Panc1 (cell line): Measurements from ENCODE around the gene IL1RAP. TPM values are rescaled to one million over a fixed set of nuclear protein-coding genes. Genes with fewer than 3 reads are reported as not detected.

Experiments used
- ATAC-seq: fragments of 200-7000 bp; cut with Tn5 transposase; 2 replicates; pipeline ENCODE4 v1.9.1; 2020; ENCODE audit warnings: mild to moderate bottlenecking, moderate library complexity
- BruUV-seq: library from RNA; stranded (reverse); fragments of 400-500 nt; replicated peaks from 2 replicates; lab custom pipeline; 2021; lab: Mats Ljungman, UMichigan
- CTCF ChIA-PET: fragments of 300-600 bp; sonication (Branson Sonifier 250); formaldehyde crosslinking; loops from one replicate; lab custom pipeline; 2022; ENCODE audit warnings: antibody characterized with exemption; lab: Charles Lee
- POLR2A ChIA-PET: fragments of 300-600 bp; sonication (Branson Sonifier 250); formaldehyde crosslinking; loops from one replicate; lab custom pipeline; 2022; ENCODE audit warnings: antibody characterized with exemption; lab: Charles Lee
- DNase-seq: peaks from one replicate; pipeline ENCODE4 v3.0.0-alpha.2; 2010; ENCODE audit warnings: low read depth, low spot score
- H3K27ac ChIP-seq: 2 replicates; pipeline ENCODE4 v1.5.1; 2011; ENCODE audit warnings: mild to moderate bottlenecking, low read length, inconsistent platforms
- H3K27me3 ChIP-seq: fragments of 200-500 bp; sonication (Bioruptor generic); 2 replicates; pipeline ENCODE4 v1.6.0; 2014; ENCODE audit warnings: low read length, inconsistent platforms; ENCODE audit not compliant: control insufficient read depth, insufficient read depth
- H3K36me3 ChIP-seq: fragments of 200-500 bp; sonication (Bioruptor generic); 2 replicates; pipeline ENCODE4 v1.5.1; 2014; ENCODE audit warnings: inconsistent platforms, mild to moderate bottlenecking, low read length, moderate library complexity; ENCODE audit not compliant: control insufficient read depth, insufficient read depth
- H3K4me1 ChIP-seq: 2 replicates; pipeline ENCODE4 v1.5.1; 2011; ENCODE audit warnings: inconsistent platforms, mild to moderate bottlenecking, low read length, moderate library complexity; ENCODE audit not compliant: control insufficient read depth, insufficient read depth
- H3K4me3 ChIP-seq, 2 experiments: 2 replicates each; pipeline ENCODE4 v1.5.1; 2011 to 2012; ENCODE audit warnings: low read depth in 2 of 2, low read length in 2 of 2, mild to moderate bottlenecking in 2 of 2, inconsistent platforms in 1 of 2, moderate library complexity in 1 of 2
- H3K9me3 ChIP-seq: fragments of 200-500 bp; sonication (Bioruptor generic); 2 replicates; pipeline ENCODE4 v1.5.1; 2014; ENCODE audit warnings: low read depth, mild to moderate bottlenecking, inconsistent platforms, low read length, moderate library complexity; ENCODE audit not compliant: control insufficient read depth, insufficient read depth
- CTCF ChIP-seq: fragments of 450-650 bp; IDR thresholded peaks from 2 replicates; pipeline ENCODE4 v1.5.1; 2017; ENCODE audit warnings: mild to moderate bottlenecking
- POLR2AphosphoS5 ChIP-seq: IDR thresholded peaks from 2 replicates; pipeline ENCODE4 v1.6.1; 2012; ENCODE audit warnings: mild to moderate bottlenecking, low read depth, low read length, moderate library complexity
- SIN3A ChIP-seq: IDR thresholded peaks from 2 replicates; pipeline ENCODE4 v1.6.1; 2012; ENCODE audit warnings: low read depth, mild to moderate bottlenecking, low read length, moderate library complexity, borderline replicate concordance; ENCODE audit not compliant: insufficient read depth
- TCF7L2 ChIP-seq: IDR thresholded peaks from 2 replicates; pipeline ENCODE4 v1.6.1; 2011; ENCODE audit warnings: mild to moderate bottlenecking, low read depth, low read length, inconsistent platforms
- in situ Hi-C: cut with HindIII; loops from 2 replicates; pipeline ENCODE4 v1.10.0; 2016; ENCODE audit warnings: low sequenced_read_pairs, low pct_unique_long_range_greater_than_20kb
- intact Hi-C: fragments of 100-400 bp; cut with micrococcal nuclease; formaldehyde crosslinking; loops from one replicate; pipeline ENCODE4 v1.10.0; 2022; ENCODE audit not compliant: unreplicated experiment
- total RNA-seq: library from RNA; stranded (reverse); gene quantifications from one replicate; pipeline ENCODE4 v1.2.1, GENCODE V29; 2021; ENCODE audit not compliant: unreplicated experiment
- TF ChIP-seq, protein P1 (sequence below), 2 experiments: IDR thresholded peaks; 2 replicates each; pipeline ENCODE4 v1.6.1; 2011 to 2012; ENCODE audit warnings: low read depth in 2 of 2, control low read depth in 1 of 2, low read length in 1 of 2, mild to moderate bottlenecking in 1 of 2, moderate library complexity in 1 of 2; ENCODE audit not compliant: insufficient read depth in 1 of 2

Gene IL1RAP
- total RNA-seq, 1 experiment from 2014 or later: 5.2 TPM

GRCh38 chr3:190495796-190496195 is 18.1 kb upstream of the IL1RAP start:
- Histone ChIP-seq H3K27me3 (no peaks in the 10 kb centered on the region), H3K36me3 (no peaks in the 10 kb centered on the region), H3K4me3 (no peak overlapping the region), H3K9me3 (no peaks in the 10 kb centered on the region), H3K4me1 (no peaks in the 10 kb centered on the region), H3K27ac (no peak overlapping the region)
- DNase-seq (no peak), ATAC-seq (no peak)
- no TSS peak for BruUV-seq
- ChIA-PET CTCF (no interaction called here), POLR2A (no interaction called here)
- TF ChIP-seq, protein P1, sequence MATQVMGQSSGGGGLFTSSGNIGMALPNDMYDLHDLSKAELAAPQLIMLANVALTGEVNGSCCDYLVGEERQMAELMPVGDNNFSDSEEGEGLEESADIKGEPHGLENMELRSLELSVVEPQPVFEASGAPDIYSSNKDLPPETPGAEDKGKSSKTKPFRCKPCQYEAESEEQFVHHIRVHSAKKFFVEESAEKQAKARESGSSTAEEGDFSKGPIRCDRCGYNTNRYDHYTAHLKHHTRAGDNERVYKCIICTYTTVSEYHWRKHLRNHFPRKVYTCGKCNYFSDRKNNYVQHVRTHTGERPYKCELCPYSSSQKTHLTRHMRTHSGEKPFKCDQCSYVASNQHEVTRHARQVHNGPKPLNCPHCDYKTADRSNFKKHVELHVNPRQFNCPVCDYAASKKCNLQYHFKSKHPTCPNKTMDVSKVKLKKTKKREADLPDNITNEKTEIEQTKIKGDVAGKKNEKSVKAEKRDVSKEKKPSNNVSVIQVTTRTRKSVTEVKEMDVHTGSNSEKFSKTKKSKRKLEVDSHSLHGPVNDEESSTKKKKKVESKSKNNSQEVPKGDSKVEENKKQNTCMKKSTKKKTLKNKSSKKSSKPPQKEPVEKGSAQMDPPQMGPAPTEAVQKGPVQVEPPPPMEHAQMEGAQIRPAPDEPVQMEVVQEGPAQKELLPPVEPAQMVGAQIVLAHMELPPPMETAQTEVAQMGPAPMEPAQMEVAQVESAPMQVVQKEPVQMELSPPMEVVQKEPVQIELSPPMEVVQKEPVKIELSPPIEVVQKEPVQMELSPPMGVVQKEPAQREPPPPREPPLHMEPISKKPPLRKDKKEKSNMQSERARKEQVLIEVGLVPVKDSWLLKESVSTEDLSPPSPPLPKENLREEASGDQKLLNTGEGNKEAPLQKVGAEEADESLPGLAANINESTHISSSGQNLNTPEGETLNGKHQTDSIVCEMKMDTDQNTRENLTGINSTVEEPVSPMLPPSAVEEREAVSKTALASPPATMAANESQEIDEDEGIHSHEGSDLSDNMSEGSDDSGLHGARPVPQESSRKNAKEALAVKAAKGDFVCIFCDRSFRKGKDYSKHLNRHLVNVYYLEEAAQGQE (IDR thresholded peaks at IDR 0.05; ENCODE audit: insufficient read depth in 1 of 2, low read depth in 2 of 2, low read length in 1 of 2): no peak
- TF ChIP-seq CTCF (no peak), TCF7L2 (no peak), SIN3A (no peak), POLR2AphosphoS5 (no peak)
- in situ Hi-C loops (no loop called here), intact Hi-C loops (no loop called here)

GRCh38 chr3:190496859-190497258 is 17.0 kb upstream of the IL1RAP start:
- TF ChIP-seq POLR2AphosphoS5 (no peak), CTCF (no peak), TCF7L2 (no peak), SIN3A (no peak)
- TF ChIP-seq, protein P1 (IDR thresholded peaks at IDR 0.05; ENCODE audit: insufficient read depth in 1 of 2, low read depth in 2 of 2, low read length in 1 of 2): no peak
- ChIA-PET POLR2A (no interaction called here), CTCF (no interaction called here)
- ATAC-seq: no peak
- Histone ChIP-seq H3K27ac (no peak overlapping the region), H3K4me1 (no peaks in the 10 kb centered on the region), H3K27me3 (no peaks in the 10 kb centered on the region), H3K36me3 (no peaks in the 10 kb centered on the region), H3K9me3 (no peaks in the 10 kb centered on the region), H3K4me3 (no peak overlapping the region)
- BruUV-seq: no TSS peak
- intact Hi-C loops (no loop called here), in situ Hi-C loops (no loop called here)
- DNase-seq: no peak
